HepG2 (cell line): Measurements from ENCODE around the gene ACER3. TPM values are rescaled to one million over a fixed set of nuclear protein-coding genes. Genes with fewer than 3 reads are reported as not detected.

ENCODE experiments used
- HMG20A ChIP-seq: IDR thresholded peaks from 2 replicates; pipeline ENCODE4 v1.6.1; 2016; ENCODE audit warnings: borderline replicate concordance
- HNRNPK ChIP-seq: fragments of 200-400 bp; formaldehyde crosslinking; IDR thresholded peaks from 2 replicates; pipeline ENCODE4 v1.6.1; 2018; ENCODE audit warnings: low read length, low read depth, moderate library complexity, mild to moderate bottlenecking; ENCODE audit not compliant: poor library complexity, severe bottlenecking
- HOXA7 ChIP-seq: sonication (generic); formaldehyde crosslinking; IDR thresholded peaks from 2 replicates; pipeline ENCODE4 v1.8.1; 2022; ENCODE audit warnings: mild to moderate bottlenecking, missing genetic modification reagents, moderate library complexity
- KLF13 ChIP-seq: sonication (generic); formaldehyde crosslinking; IDR thresholded peaks from 2 replicates; pipeline ENCODE4 v1.4.0; 2020; ENCODE audit warnings: mild to moderate bottlenecking, missing genetic modification reagents
- KMT2B ChIP-seq: IDR thresholded peaks from 2 replicates; pipeline ENCODE4 v1.6.1; 2016; ENCODE audit warnings: missing genetic modification reagents, missing compliant biosample characterization
- MAZ ChIP-seq, 2 experiments: sonication (generic) in 1 of 2; formaldehyde crosslinking in 1 of 2; IDR thresholded peaks; 2 replicates each; pipeline versions ENCODE4 v1.5.0 to v1.6.1; 2012 to 2020; ENCODE audit warnings: low read depth in 2 of 2, mild to moderate bottlenecking in 2 of 2, borderline replicate concordance in 1 of 2, improper control_type of control experiment in 1 of 2, low read length in 1 of 2, missing genetic modification reagents in 1 of 2, moderate library complexity in 1 of 2
- NR2C2 ChIP-seq: sonication (generic); formaldehyde crosslinking; IDR thresholded peaks from 2 replicates; pipeline ENCODE4 v1.4.0; 2020; ENCODE audit warnings: missing genetic modification reagents, mild to moderate bottlenecking, moderate library complexity, borderline replicate concordance
- ONECUT2 ChIP-seq: sonication (generic); formaldehyde crosslinking; IDR thresholded peaks from 2 replicates; pipeline ENCODE4 v1.4.0; 2020; ENCODE audit warnings: missing genetic modification reagents
- PHF21A ChIP-seq: sonication (generic); formaldehyde crosslinking; IDR thresholded peaks from 2 replicates; pipeline ENCODE4 v1.5.0; 2020; ENCODE audit warnings: mild to moderate bottlenecking, missing genetic modification reagents
- RFX5 ChIP-seq: IDR thresholded peaks from 2 replicates; pipeline ENCODE4 v1.6.1; 2011; ENCODE audit warnings: low read depth, low read length, improper control_type of control experiment
- RNF2 ChIP-seq: fragments of 450-650 bp; conservative IDR thresholded peaks from 2 replicates; pipeline ENCODE4 v1.6.1; 2016; ENCODE audit warnings: low read depth
- SKIL ChIP-seq: sonication (generic); formaldehyde crosslinking; IDR thresholded peaks from 2 replicates; pipeline ENCODE4 v1.8.0; 2022; ENCODE audit warnings: missing genetic modification reagents, mild to moderate bottlenecking, moderate library complexity, borderline replicate concordance
- SMARCE1 ChIP-seq: fragments of 450-650 bp; IDR thresholded peaks from 2 replicates; pipeline ENCODE4 v1.6.1; 2017; ENCODE audit warnings: borderline replicate concordance
- TARDBP ChIP-seq: sonication (generic); formaldehyde crosslinking; IDR thresholded peaks from 2 replicates; pipeline ENCODE4 v1.8.0; 2022; ENCODE audit warnings: mild to moderate bottlenecking, missing genetic modification reagents
- THYN1 ChIP-seq: sonication (generic); formaldehyde crosslinking; IDR thresholded peaks from 2 replicates; pipeline ENCODE4 v1.8.1; 2023; ENCODE audit warnings: low read depth, mild to moderate bottlenecking, moderate library complexity, missing genetic modification reagents, borderline replicate concordance
- XBP1 ChIP-seq: sonication (generic); formaldehyde crosslinking; IDR thresholded peaks from 2 replicates; pipeline ENCODE4 v1.5.0; 2020; ENCODE audit warnings: missing genetic modification reagents
- YY1 ChIP-seq: IDR thresholded peaks from 2 replicates; pipeline ENCODE4 v1.6.1; 2011; ENCODE audit warnings: low read length, low read depth, moderate library complexity, mild to moderate bottlenecking; ENCODE audit not compliant: insufficient read depth, insufficient replicate concordance
- ZFX ChIP-seq: sonication (generic); formaldehyde crosslinking; IDR thresholded peaks from 2 replicates; pipeline ENCODE4 v1.4.0; 2020; ENCODE audit warnings: mild to moderate bottlenecking, low read depth, missing genetic modification reagents, moderate library complexity
- ZMYM3 ChIP-seq: sonication (generic); formaldehyde crosslinking; IDR thresholded peaks from 2 replicates; pipeline ENCODE4 v1.5.1; 2020; ENCODE audit warnings: mild to moderate bottlenecking, missing genetic modification reagents
- ZNF138 ChIP-seq: sonication (generic); formaldehyde crosslinking; IDR thresholded peaks from 2 replicates; pipeline ENCODE4 v1.5.0; 2020; ENCODE audit warnings: mild to moderate bottlenecking, low read depth, missing genetic modification reagents
- ZNF143 ChIP-seq: sonication (generic); formaldehyde crosslinking; IDR thresholded peaks from 2 replicates; pipeline ENCODE4 v1.4.0; 2020; ENCODE audit warnings: missing genetic modification reagents
- ZNF160 ChIP-seq: sonication (generic); formaldehyde crosslinking; IDR thresholded peaks from 2 replicates; pipeline ENCODE4 v1.8.0; 2022; ENCODE audit warnings: mild to moderate bottlenecking, inconsistent platforms, missing genetic modification reagents
- ZNF264 ChIP-seq: sonication (generic); formaldehyde crosslinking; IDR thresholded peaks from 2 replicates; pipeline ENCODE4 v1.4.0; 2020; ENCODE audit warnings: missing genetic modification reagents
- ZNF501 ChIP-seq: sonication (generic); formaldehyde crosslinking; IDR thresholded peaks from 2 replicates; pipeline ENCODE4 v1.5.1; 2020; ENCODE audit warnings: mild to moderate bottlenecking, moderate library complexity, missing genetic modification reagents
- ZNF782 ChIP-seq: sonication (generic); formaldehyde crosslinking; IDR thresholded peaks from 2 replicates; pipeline ENCODE4 v1.4.0; 2020; ENCODE audit warnings: missing genetic modification reagents, mild to moderate bottlenecking, borderline replicate concordance
- ZZZ3 ChIP-seq: sonication (generic); formaldehyde crosslinking; IDR thresholded peaks from 2 replicates; pipeline ENCODE4 v1.4.0; 2020; ENCODE audit warnings: missing genetic modification reagents, mild to moderate bottlenecking, borderline replicate concordance
- polyA plus RNA-seq, 8 experiments: library from polyadenylated mRNA; depleted of rRNA in 3 of 8; stranded (reverse) in 7 of 8; unstranded in 1 of 8; fragments of >200 nt; fragmentation: Illumina TruSeq in 4 of 8; extraction: Trizol in 4 of 8; gene quantifications; 2 replicates each; pipeline versions ENCODE4 v1.2.1 to v1.2.3, GENCODE V29; 2011 to 2016; ENCODE audit warnings: low read depth in 4 of 8, missing spikeins in 1 of 8, mixed read lengths in 1 of 8; ENCODE audit not compliant: insufficient read depth in 1 of 8
- total RNA-seq, 5 experiments: library from RNA; depleted of rRNA; stranded (reverse); fragments of >200 nt; fragmentation: Illumina TruSeq; extraction: Trizol; gene quantifications; 2 replicates each; pipeline ENCODE4 v1.2.3, GENCODE V29; 2016; ENCODE audit warnings: low read depth in 1 of 5
- TF ChIP-seq, protein P1 (sequence below): sonication (generic); formaldehyde crosslinking; IDR thresholded peaks from 2 replicates; pipeline ENCODE4 v1.4.0; 2020; ENCODE audit warnings: mild to moderate bottlenecking, missing genetic modification reagents
- TF ChIP-seq, protein P2 (sequence below): sonication (generic); formaldehyde crosslinking; conservative IDR thresholded peaks from 2 replicates; pipeline ENCODE4 v1.8.0; 2022; ENCODE audit warnings: missing genetic modification reagents

Gene ACER3
- total and polyA plus RNA-seq, 2 of the 13 experiments (the other 11 are each of a cell fraction or from before 2014, with no cell fraction given) = 6.0 to 9.8 TPM

DNA sequence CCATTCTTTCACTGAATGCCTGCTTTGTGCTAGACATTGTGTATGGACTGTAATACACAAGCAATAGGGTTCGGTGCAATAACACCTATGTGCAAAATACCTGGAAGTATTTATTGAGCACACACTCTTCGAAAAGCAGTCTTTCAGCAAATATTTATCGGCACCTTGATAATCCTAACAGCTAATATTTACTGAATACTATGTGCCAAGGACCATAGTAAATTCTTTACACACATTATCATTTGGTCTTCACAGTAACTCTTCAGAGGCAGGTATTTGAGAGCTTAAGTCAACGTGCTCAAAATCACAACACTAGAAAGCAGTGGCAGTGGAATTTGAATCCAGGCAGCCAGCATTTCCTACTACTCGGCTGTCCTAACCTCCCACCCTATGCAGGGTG, 175.7 kb downstream of the ACER3 start (continued):
- TF ChIP-seq ZMYM3 = no peak
- no peak for TF ChIP-seq MAZ (IDR thresholded peaks at IDR 0.05; ENCODE audit: borderline replicate concordance, low read depth, low read length)
- TF ChIP-seq MAZ (CRISPR knock-in tag; IDR thresholded peaks at IDR 0.05; ENCODE audit: low read depth) = no peak
- TF ChIP-seq ZNF143 = no peak
- TF ChIP-seq ONECUT2 (CRISPR knock-in tag) = no peak
- peak; percentile 77; the same call in 1 of the 2 replicates for TF ChIP-seq TARDBP
- TF ChIP-seq HNRNPK = no peak
- TF ChIP-seq THYN1 (CRISPR knock-in tag) = no peak
- TF ChIP-seq ZZZ3 (CRISPR knock-in tag) = no peak
- peak; percentile 67; the same call in 1 of the 2 replicates for TF ChIP-seq ZNF264 (CRISPR knock-in tag)
- TF ChIP-seq ZNF501 (CRISPR knock-in tag) = no peak
- TF ChIP-seq ZFX (CRISPR knock-in tag) = no peak
- TF ChIP-seq, protein P1, sequence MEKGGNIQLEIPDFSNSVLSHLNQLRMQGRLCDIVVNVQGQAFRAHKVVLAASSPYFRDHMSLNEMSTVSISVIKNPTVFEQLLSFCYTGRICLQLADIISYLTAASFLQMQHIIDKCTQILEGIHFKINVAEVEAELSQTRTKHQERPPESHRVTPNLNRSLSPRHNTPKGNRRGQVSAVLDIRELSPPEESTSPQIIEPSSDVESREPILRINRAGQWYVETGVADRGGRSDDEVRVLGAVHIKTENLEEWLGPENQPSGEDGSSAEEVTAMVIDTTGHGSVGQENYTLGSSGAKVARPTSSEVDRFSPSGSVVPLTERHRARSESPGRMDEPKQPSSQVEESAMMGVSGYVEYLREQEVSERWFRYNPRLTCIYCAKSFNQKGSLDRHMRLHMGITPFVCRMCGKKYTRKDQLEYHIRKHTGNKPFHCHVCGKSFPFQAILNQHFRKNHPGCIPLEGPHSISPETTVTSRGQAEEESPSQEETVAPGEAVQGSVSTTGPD (CRISPR knock-in tag) = no peak
- peak; percentile 40; the same call in 1 of the 2 replicates for TF ChIP-seq PHF21A (CRISPR knock-in tag)
- no peak for TF ChIP-seq ZNF160 (CRISPR knock-in tag)
- TF ChIP-seq SKIL (CRISPR knock-in tag) = peak; percentile 85
- no peak for TF ChIP-seq YY1
- TF ChIP-seq SMARCE1 = no peak
- no peak for TF ChIP-seq XBP1 (CRISPR knock-in tag)
- TF ChIP-seq RNF2 = peak; percentile 87
- TF ChIP-seq KLF13 (CRISPR knock-in tag) = no peak
- TF ChIP-seq, protein P2, sequence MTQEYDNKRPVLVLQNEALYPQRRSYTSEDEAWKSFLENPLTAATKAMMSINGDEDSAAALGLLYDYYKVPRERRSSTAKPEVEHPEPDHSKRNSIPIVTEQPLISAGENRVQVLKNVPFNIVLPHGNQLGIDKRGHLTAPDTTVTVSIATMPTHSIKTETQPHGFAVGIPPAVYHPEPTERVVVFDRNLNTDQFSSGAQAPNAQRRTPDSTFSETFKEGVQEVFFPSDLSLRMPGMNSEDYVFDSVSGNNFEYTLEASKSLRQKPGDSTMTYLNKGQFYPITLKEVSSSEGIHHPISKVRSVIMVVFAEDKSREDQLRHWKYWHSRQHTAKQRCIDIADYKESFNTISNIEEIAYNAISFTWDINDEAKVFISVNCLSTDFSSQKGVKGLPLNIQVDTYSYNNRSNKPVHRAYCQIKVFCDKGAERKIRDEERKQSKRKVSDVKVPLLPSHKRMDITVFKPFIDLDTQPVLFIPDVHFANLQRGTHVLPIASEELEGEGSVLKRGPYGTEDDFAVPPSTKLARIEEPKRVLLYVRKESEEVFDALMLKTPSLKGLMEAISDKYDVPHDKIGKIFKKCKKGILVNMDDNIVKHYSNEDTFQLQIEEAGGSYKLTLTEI (CRISPR knock-in tag) = no peak
- TF ChIP-seq NR2C2 (CRISPR knock-in tag) = no peak
- no peak for TF ChIP-seq ZNF138
- TF ChIP-seq HMG20A (CRISPR knock-in tag) = peak; percentile 96
- TF ChIP-seq RFX5 = no peak
- TF ChIP-seq ZNF782 (CRISPR knock-in tag) = no peak
- TF ChIP-seq HOXA7 (CRISPR knock-in tag) = no peak
- TF ChIP-seq KMT2B (CRISPR knock-in tag) = no peak
